ENCODE data around the gene SRPK1. TPM values are rescaled to one million over a fixed set of nuclear protein-coding genes. Genes with fewer than 3 reads are reported as not detected.
A peak's percentile ranks its signal among the peaks of the same experiment; 100 is the strongest.
"Not testable (repeated sequence)": the region's sequence is repeated elsewhere in the genome, so short reads cannot be mapped to it uniquely, and the experiment has no call there.

The SRPK1 gene
- total and polyA plus RNA-seq, 4 donors, result 9.6 to 78.9 (median 23.6) TPM

DNA sequence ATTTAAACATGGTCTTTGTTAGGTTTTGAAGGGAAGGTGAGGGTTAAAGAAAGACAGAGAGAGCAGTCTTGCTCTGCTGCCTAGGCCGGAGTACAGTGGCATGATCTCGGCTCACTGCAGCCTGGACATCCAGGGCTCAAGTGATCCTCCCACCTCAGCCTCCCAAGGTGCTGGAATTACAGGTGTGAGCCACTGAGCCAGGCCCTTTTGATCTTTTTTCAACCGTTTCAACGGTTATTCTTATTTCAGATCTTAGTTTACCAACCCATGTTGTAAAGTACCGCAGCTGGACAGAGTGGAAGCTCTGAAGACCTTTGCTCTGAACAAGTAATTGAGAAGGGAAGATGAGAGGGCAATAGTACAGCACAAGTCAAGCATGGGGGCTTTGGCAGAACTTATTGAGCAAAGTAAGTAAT lies 1.2 kb upstream of the SRPK1 start:
- H3K9me3 ChIP-seq (ENCODE audit: control insufficient read depth in 4 of 4, insufficient read depth in 3 of 4, low read length in 3 of 4), result no peaks in the 10 kb centered on the region
- no peak overlapping the region for H3K9ac ChIP-seq (ENCODE audit: insufficient read depth in 1 of 2, low read length in 2 of 2)
- H3K27me3 ChIP-seq (ENCODE audit: control insufficient read depth in 3 of 3, insufficient read depth in 3 of 3, low read length in 2 of 3), result no peaks in the 10 kb centered on the region
- no peak overlapping the region for H3K27ac ChIP-seq (ENCODE audit: low read depth in 1 of 2, low read length in 1 of 2)
- no peak for DNase-seq
- peaks cover 0 to 22% (median 2%) of the 10 kb centered on the region in 5 donors for H3K4me1 ChIP-seq (ENCODE audit: control insufficient read depth in 5 of 5, insufficient read depth in 5 of 5, low read length in 5 of 5)
- 74 to 85% methylated on average over 5 of the region's 5 CpGs for WGBS, 2 donors
- H3K36me3 ChIP-seq (ENCODE audit: control insufficient read depth in 4 of 4, insufficient read depth in 4 of 4, low read length in 4 of 4), result no peaks in the 10 kb centered on the region
- H3K4me3 ChIP-seq, result no peak overlapping the region
- TF ChIP-seq, protein P1, sequence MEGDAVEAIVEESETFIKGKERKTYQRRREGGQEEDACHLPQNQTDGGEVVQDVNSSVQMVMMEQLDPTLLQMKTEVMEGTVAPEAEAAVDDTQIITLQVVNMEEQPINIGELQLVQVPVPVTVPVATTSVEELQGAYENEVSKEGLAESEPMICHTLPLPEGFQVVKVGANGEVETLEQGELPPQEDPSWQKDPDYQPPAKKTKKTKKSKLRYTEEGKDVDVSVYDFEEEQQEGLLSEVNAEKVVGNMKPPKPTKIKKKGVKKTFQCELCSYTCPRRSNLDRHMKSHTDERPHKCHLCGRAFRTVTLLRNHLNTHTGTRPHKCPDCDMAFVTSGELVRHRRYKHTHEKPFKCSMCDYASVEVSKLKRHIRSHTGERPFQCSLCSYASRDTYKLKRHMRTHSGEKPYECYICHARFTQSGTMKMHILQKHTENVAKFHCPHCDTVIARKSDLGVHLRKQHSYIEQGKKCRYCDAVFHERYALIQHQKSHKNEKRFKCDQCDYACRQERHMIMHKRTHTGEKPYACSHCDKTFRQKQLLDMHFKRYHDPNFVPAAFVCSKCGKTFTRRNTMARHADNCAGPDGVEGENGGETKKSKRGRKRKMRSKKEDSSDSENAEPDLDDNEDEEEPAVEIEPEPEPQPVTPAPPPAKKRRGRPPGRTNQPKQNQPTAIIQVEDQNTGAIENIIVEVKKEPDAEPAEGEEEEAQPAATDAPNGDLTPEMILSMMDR (IDR thresholded peaks at IDR 0.05; ENCODE audit: control extremely low read depth, extremely low read depth), result no peak
- no peak for ATAC-seq (ENCODE audit: insufficient read depth, low FRiP score)

DNA sequence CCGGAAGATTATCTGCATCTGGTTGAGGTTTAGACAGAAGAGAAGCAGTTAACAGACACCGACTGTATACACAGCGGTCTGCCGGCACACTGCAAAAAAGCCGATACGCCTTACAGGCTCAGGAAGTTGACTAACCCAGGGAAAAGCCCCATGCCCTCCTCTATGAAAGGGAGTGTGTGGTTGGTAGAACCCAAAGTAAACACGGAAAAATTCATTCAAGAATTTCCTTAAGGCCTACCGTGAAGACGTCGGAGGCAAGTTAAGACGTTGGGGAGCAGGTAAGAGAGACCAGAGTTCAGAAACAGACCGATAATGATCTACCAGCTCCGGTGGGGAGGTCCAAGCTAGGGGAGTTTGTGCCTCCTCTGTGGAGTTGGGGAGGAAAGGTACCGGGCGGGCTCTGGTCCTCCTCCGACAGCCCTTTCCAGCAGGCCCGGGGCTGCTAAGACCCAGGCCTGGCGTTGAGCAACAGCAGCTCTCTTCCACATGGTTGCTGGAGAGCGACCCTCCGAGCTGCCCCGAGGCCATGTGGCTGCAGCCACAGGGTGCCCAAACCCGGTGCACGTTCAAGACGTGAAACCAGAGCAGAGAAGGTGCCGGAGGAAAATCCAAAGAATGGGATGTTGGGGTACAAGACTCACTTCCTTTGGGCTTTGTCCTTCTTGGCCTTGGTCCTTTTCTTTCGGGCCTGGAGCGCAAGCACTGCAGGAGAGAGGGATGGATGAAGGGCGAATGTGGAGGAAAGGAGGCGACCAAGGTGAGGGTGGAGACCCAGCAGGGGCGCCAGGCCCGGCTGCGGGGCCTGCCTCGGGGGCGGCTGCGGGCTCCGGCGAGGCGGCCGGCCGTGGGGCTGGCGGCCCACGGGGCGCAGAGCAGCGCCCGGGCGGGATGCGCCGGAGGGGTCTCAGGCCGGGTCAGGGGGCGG lies 809 bp downstream of the SRPK1 start:
- H3K36me3 ChIP-seq (ENCODE audit: control insufficient read depth in 4 of 4, insufficient read depth in 4 of 4, low read length in 4 of 4), result no peaks in the 10 kb centered on the region
- H3K4me3 ChIP-seq, result peak overlapping the region; percentile 95
- no peaks in the 10 kb centered on the region for H3K9me3 ChIP-seq (ENCODE audit: control insufficient read depth in 4 of 4, insufficient read depth in 3 of 4, low read length in 3 of 4)
- H3K9ac ChIP-seq (ENCODE audit: insufficient read depth in 1 of 2, low read length in 2 of 2), result peak overlapping the region; percentile 7 to 26
- 1% methylated on average over 42 to 50 of the region's 50 CpGs for WGBS, 2 donors
- ATAC-seq (ENCODE audit: insufficient read depth, low FRiP score) (peak; percentile 45), DNase-seq (peak; percentile 31 to 57 (median 43))
- peaks cover 0 to 22% (median 2%) of the 10 kb centered on the region in 5 donors for H3K4me1 ChIP-seq (ENCODE audit: control insufficient read depth in 5 of 5, insufficient read depth in 5 of 5, low read length in 5 of 5)
- TF ChIP-seq, protein P1 (IDR thresholded peaks at IDR 0.05; ENCODE audit: control extremely low read depth, extremely low read depth), result no peak
- H3K27me3 ChIP-seq (ENCODE audit: control insufficient read depth in 3 of 3, insufficient read depth in 3 of 3, low read length in 2 of 3), result no peaks in the 10 kb centered on the region
- peak overlapping the region in 1 of 2 donors; percentile 88 for H3K27ac ChIP-seq (ENCODE audit: low read depth in 1 of 2, low read length in 1 of 2)

DNA sequence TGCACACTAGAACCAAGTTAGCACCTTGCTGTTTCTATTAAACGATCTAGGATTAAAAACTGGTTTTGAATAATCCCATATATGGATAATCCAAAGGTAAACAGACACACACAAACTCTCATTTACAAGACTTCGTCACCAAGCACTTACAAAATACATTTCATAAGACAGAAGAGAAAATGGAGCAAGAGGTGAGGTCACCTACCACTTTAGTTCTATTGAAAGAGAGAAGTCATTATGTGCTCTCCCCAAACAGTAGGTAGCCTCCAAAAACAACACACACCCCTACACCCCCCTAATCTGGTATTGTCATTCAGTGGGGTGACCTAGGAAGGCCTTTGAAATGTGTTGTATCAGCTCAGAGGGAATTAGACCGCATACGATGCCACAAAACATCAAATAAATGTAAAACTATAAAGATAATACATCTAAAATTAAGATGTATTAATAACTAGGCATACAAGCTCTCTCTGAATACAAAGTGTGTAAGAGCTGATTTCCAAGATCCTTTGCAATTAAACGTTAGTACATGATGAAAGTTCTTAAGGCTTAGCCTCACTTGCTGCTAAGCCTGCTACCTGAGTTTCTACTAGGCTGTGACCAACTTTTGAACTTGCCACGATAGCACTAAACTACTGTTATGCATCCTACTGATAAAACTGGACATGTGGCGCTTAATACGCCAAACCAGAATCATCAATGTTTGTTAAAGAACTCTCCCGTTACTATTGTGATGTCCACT lies 1.6 kb downstream of the SRPK1 start:
- no peaks in the 10 kb centered on the region for H3K36me3 ChIP-seq (ENCODE audit: control insufficient read depth in 4 of 4, insufficient read depth in 4 of 4, low read length in 4 of 4)
- TF ChIP-seq, protein P1 (IDR thresholded peaks at IDR 0.05; ENCODE audit: control extremely low read depth, extremely low read depth), result no peak
- H3K27me3 ChIP-seq (ENCODE audit: control insufficient read depth in 3 of 3, insufficient read depth in 3 of 3, low read length in 2 of 3), result no peaks in the 10 kb centered on the region
- peak; percentile 8 for ATAC-seq (ENCODE audit: insufficient read depth, low FRiP score)
- H3K4me1 ChIP-seq (ENCODE audit: control insufficient read depth in 5 of 5, insufficient read depth in 5 of 5, low read length in 5 of 5), result peaks cover 0 to 22% (median 2%) of the 10 kb centered on the region in 5 donors
- WGBS, 2 donors, result 21 to 26% methylated on average over 9 of the region's 9 CpGs
- DNase-seq, result peak in 1 of 3 donors; percentile 13
- peak overlapping the region; percentile 95 for H3K4me3 ChIP-seq
- H3K9me3 ChIP-seq (ENCODE audit: control insufficient read depth in 4 of 4, insufficient read depth in 3 of 4, low read length in 3 of 4), result no peaks in the 10 kb centered on the region
- H3K9ac ChIP-seq (ENCODE audit: insufficient read depth in 1 of 2, low read length in 2 of 2), result peak overlapping the region; percentile 7 to 26
- H3K27ac ChIP-seq (ENCODE audit: low read depth in 1 of 2, low read length in 1 of 2), result peak overlapping the region in 1 of 2 donors; percentile 88

GRCh38 chr6:35916893-35917292 lies 4.0 kb downstream of the SRPK1 start:
- not testable (repeated sequence) for H3K9me3 ChIP-seq (ENCODE audit: control insufficient read depth in 4 of 4, insufficient read depth in 3 of 4, low read length in 3 of 4); ATAC-seq (ENCODE audit: insufficient read depth, low FRiP score); H3K27ac ChIP-seq (ENCODE audit: low read depth in 1 of 2, low read length in 1 of 2); H3K27me3 ChIP-seq (ENCODE audit: control insufficient read depth in 3 of 3, insufficient read depth in 3 of 3, low read length in 2 of 3); H3K4me3 ChIP-seq; DNase-seq; H3K36me3 ChIP-seq (ENCODE audit: control insufficient read depth in 4 of 4, insufficient read depth in 4 of 4, low read length in 4 of 4); H3K9ac ChIP-seq (ENCODE audit: insufficient read depth in 1 of 2, low read length in 2 of 2)
- peaks cover 0 to 22% (median 2%) of the 10 kb centered on the region in 5 donors for H3K4me1 ChIP-seq (ENCODE audit: control insufficient read depth in 5 of 5, insufficient read depth in 5 of 5, low read length in 5 of 5)
- WGBS, 2 donors, result 92 to 94% methylated on average over 6 of the region's 6 CpGs

Measured in lung (tissue), 12 donors.